WTC11 (cell line): ENCODE results near the gene MC5R.

Experiments used
- FOXJ3 ChIP-seq: sonication (generic); formaldehyde crosslinking; IDR thresholded peaks from 2 replicates; pipeline ENCODE4 v1.9.0; 2021; ENCODE audit warnings: missing genetic modification reagents, mild to moderate bottlenecking, borderline replicate concordance
- IRF2 ChIP-seq: sonication (generic); formaldehyde crosslinking; IDR thresholded peaks from 2 replicates; pipeline ENCODE4 v1.8.0; 2022; ENCODE audit warnings: low read depth, missing genetic modification reagents, borderline replicate concordance
- KAT7 ChIP-seq: sonication (generic); formaldehyde crosslinking; IDR thresholded peaks from 2 replicates; pipeline ENCODE4 v1.8.1; 2023; ENCODE audit warnings: missing genetic modification reagents, mild to moderate bottlenecking, borderline replicate concordance
- TF ChIP-seq, protein P1 (sequence below): sonication (generic); formaldehyde crosslinking; conservative IDR thresholded peaks from 2 replicates; pipeline ENCODE4 v1.8.1; 2022; ENCODE audit warnings: mild to moderate bottlenecking, missing genetic modification reagents
- TF ChIP-seq, protein P2 (sequence below): sonication (generic); formaldehyde crosslinking; IDR thresholded peaks from 2 replicates; pipeline ENCODE4 v1.8.0; 2022; ENCODE audit warnings: mild to moderate bottlenecking, missing genetic modification reagents
- TF ChIP-seq, protein P3 (sequence below): fragments of 200-600 bp; IDR thresholded peaks from 2 replicates; pipeline ENCODE4 v1.8.0; 2022; ENCODE audit warnings: antibody characterized with exemption
- TF ChIP-seq, protein P4 (sequence below): sonication (generic); formaldehyde crosslinking; conservative IDR thresholded peaks from 2 replicates; pipeline ENCODE4 v1.8.1; 2023; ENCODE audit warnings: mild to moderate bottlenecking, low read depth, missing genetic modification reagents, moderate library complexity
- TF ChIP-seq, protein P5 (sequence below): sonication (generic); formaldehyde crosslinking; IDR thresholded peaks from 2 replicates; pipeline ENCODE4 v1.8.0; 2022; ENCODE audit warnings: mild to moderate bottlenecking, missing genetic modification reagents

DNA sequence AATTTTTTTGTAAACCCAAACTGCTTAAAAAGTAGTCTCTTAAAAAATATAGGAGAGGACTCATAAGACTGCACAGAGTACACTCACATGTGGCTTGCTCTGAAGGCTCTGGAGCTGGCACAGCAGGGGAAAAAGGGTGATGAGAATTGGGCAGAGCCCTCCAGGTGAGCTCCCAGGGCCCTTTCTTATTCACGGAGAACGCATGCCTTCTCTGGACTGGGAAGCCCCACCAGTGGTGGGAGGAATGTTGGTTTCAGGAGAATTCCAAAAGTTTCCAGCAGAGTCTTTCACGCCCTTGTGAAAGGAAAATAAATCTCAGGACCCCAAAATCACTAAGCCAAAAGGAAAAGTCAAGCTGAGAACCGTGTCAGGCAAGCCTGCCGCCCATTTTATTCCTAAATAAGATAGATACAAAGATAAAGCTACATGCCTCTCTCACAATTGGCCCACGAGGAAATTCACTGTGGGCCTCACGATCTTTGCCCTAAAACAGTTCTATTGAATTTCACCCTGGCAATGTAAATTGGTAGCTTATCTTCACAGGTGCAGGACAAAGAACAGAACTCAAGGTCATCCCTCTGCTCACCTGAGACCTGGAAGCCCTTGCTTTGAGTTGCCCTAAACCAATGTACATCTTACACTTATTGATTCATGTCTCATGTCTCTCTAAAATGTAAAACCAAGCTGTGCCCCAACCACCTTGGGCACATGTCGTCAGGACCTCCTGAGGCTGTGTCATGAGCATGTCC lies 15.5 kb upstream of the MC5R start:
- TF ChIP-seq, protein P1, sequence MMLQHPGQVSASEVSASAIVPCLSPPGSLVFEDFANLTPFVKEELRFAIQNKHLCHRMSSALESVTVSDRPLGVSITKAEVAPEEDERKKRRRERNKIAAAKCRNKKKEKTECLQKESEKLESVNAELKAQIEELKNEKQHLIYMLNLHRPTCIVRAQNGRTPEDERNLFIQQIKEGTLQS, result no peak
- TF ChIP-seq, protein P2, sequence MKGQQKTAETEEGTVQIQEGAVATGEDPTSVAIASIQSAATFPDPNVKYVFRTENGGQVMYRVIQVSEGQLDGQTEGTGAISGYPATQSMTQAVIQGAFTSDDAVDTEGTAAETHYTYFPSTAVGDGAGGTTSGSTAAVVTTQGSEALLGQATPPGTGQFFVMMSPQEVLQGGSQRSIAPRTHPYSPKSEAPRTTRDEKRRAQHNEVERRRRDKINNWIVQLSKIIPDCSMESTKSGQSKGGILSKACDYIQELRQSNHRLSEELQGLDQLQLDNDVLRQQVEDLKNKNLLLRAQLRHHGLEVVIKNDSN (CRISPR knock-in tag), result no peak
- TF ChIP-seq, protein P3, sequence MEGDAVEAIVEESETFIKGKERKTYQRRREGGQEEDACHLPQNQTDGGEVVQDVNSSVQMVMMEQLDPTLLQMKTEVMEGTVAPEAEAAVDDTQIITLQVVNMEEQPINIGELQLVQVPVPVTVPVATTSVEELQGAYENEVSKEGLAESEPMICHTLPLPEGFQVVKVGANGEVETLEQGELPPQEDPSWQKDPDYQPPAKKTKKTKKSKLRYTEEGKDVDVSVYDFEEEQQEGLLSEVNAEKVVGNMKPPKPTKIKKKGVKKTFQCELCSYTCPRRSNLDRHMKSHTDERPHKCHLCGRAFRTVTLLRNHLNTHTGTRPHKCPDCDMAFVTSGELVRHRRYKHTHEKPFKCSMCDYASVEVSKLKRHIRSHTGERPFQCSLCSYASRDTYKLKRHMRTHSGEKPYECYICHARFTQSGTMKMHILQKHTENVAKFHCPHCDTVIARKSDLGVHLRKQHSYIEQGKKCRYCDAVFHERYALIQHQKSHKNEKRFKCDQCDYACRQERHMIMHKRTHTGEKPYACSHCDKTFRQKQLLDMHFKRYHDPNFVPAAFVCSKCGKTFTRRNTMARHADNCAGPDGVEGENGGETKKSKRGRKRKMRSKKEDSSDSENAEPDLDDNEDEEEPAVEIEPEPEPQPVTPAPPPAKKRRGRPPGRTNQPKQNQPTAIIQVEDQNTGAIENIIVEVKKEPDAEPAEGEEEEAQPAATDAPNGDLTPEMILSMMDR, result no peak
- TF ChIP-seq IRF2 (CRISPR knock-in tag) (no peak), FOXJ3 (CRISPR knock-in tag) (no peak), KAT7 (CRISPR knock-in tag) (no peak)
- TF ChIP-seq, protein P4, sequence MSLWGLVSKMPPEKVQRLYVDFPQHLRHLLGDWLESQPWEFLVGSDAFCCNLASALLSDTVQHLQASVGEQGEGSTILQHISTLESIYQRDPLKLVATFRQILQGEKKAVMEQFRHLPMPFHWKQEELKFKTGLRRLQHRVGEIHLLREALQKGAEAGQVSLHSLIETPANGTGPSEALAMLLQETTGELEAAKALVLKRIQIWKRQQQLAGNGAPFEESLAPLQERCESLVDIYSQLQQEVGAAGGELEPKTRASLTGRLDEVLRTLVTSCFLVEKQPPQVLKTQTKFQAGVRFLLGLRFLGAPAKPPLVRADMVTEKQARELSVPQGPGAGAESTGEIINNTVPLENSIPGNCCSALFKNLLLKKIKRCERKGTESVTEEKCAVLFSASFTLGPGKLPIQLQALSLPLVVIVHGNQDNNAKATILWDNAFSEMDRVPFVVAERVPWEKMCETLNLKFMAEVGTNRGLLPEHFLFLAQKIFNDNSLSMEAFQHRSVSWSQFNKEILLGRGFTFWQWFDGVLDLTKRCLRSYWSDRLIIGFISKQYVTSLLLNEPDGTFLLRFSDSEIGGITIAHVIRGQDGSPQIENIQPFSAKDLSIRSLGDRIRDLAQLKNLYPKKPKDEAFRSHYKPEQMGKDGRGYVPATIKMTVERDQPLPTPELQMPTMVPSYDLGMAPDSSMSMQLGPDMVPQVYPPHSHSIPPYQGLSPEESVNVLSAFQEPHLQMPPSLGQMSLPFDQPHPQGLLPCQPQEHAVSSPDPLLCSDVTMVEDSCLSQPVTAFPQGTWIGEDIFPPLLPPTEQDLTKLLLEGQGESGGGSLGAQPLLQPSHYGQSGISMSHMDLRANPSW (CRISPR knock-in tag), result no peak
- TF ChIP-seq, protein P5, sequence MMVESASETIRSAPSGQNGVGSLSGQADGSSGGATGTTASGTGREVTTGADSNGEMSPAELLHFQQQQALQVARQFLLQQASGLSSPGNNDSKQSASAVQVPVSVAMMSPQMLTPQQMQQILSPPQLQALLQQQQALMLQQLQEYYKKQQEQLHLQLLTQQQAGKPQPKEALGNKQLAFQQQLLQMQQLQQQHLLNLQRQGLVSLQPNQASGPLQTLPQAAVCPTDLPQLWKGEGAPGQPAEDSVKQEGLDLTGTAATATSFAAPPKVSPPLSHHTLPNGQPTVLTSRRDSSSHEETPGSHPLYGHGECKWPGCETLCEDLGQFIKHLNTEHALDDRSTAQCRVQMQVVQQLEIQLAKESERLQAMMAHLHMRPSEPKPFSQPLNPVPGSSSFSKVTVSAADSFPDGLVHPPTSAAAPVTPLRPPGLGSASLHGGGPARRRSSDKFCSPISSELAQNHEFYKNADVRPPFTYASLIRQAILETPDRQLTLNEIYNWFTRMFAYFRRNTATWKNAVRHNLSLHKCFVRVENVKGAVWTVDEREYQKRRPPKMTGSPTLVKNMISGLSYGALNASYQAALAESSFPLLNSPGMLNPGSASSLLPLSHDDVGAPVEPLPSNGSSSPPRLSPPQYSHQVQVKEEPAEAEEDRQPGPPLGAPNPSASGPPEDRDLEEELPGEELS (CRISPR knock-in tag), result no peak
